Brain microvascular endothelial cell (primary cell): Measurements from ENCODE around the gene BPGM.

Experiments used
- DNase-seq: peaks from one replicate; pipeline ENCODE4 v3.0.0-alpha.2; 2020
- H3K27ac ChIP-seq: fragments of 250-450 bp; sonication (Bioruptor Pico); 2 replicates; pipeline ENCODE4 v1.5.1; 2020; ENCODE audit warnings: mild to moderate bottlenecking, moderate library complexity
- H3K27me3 ChIP-seq: fragments of 250-450 bp; sonication (Bioruptor Pico); replicated peaks from 2 replicates; pipeline ENCODE4 v1.5.1; 2020; ENCODE audit warnings: mild to moderate bottlenecking
- H3K36me3 ChIP-seq: fragments of 250-450 bp; sonication (Bioruptor Pico); replicated peaks from 2 replicates; pipeline ENCODE4 v1.5.1; 2020; ENCODE audit warnings: mild to moderate bottlenecking
- H3K4me3 ChIP-seq: 2 replicates; pipeline ENCODE4 v1.5.1; 2011; ENCODE audit warnings: low read depth, mild to moderate bottlenecking, control low read depth, low read length, moderate library complexity
- CTCF ChIP-seq: IDR thresholded peaks from 2 replicates; pipeline ENCODE4 v1.5.1; 2011; ENCODE audit warnings: low read depth, mild to moderate bottlenecking, moderate library complexity, low read length, control low read depth, inconsistent platforms; ENCODE audit errors: missing control alignments
- in situ Hi-C: cut with HindIII; loops from 2 replicates; pipeline ENCODE4 v1.10.0; 2017; ENCODE audit warnings: low sequenced_read_pairs, low pct_ligation_motif_present

BPGM gene

GRCh38 chr7:134706468-134706867 is 59.8 kb downstream of the BPGM start:
- Histone ChIP-seq H3K27me3 (no peaks in the 10 kb centered on the region), H3K4me3 (no peak overlapping the region), H3K36me3 (no peaks in the 10 kb centered on the region), H3K27ac (no peak overlapping the region)
- in situ Hi-C loops, result no loop called here
- no peak for DNase-seq
- no peak for TF ChIP-seq CTCF

- H3K36me3 ChIP-seq, result no peaks in the 10 kb centered on the region
- no peak overlapping the region for H3K4me3 ChIP-seq
- H3K27ac ChIP-seq, result no peak overlapping the region
- DNase-seq, result no peak
- no peaks in the 10 kb centered on the region for H3K27me3 ChIP-seq
- no peak for TF ChIP-seq CTCF
- in situ Hi-C loops, result no loop called here
Measured at GRCh38 chr7:134707663-134708378, 61.2 kb downstream of the BPGM start.

- no peaks in the 10 kb centered on the region for H3K27me3 ChIP-seq
- DNase-seq, result no peak
- no peak overlapping the region for H3K27ac ChIP-seq
- no peak overlapping the region for H3K4me3 ChIP-seq
- in situ Hi-C loops, result no loop called here
- no peaks in the 10 kb centered on the region for H3K36me3 ChIP-seq
- no peak for TF ChIP-seq CTCF
Measured at GRCh38 chr7:134708692-134709091, 62.0 kb downstream of the BPGM start.

- in situ Hi-C loops, result no loop called here
- TF ChIP-seq CTCF, result no peak
- Histone ChIP-seq H3K27me3 (no peaks in the 10 kb centered on the region), H3K4me3 (no peak overlapping the region), H3K36me3 (no peaks in the 10 kb centered on the region), H3K27ac (no peak overlapping the region)
- no peak for DNase-seq
Measured at GRCh38 chr7:134709197-134709596, 62.5 kb downstream of the BPGM start.

- no peak for DNase-seq
- H3K36me3 ChIP-seq, result no peaks in the 10 kb centered on the region
- no peak overlapping the region for H3K4me3 ChIP-seq
- TF ChIP-seq CTCF, result no peak
- in situ Hi-C loops, result no loop called here
- H3K27ac ChIP-seq, result no peak overlapping the region
- no peaks in the 10 kb centered on the region for H3K27me3 ChIP-seq
Measured at GRCh38 chr7:134710511-134710853, 63.8 kb downstream of the BPGM start.
